Mesenteric fat pad (tissue), 1 donor: ENCODE measurements around the gene SLC16A6. TPM values are rescaled to one million over a fixed set of nuclear protein-coding genes. Genes with fewer than 3 reads are reported as not detected.
"Not testable (repeated sequence)": the region's sequence is repeated elsewhere in the genome, so short reads cannot be mapped to it uniquely, and the experiment has no call there.

Experiments used
- DNase-seq: peaks from one replicate; pipeline ENCODE4 v3.0.0-alpha.2; 2020; ENCODE audit warnings: low spot score
- total RNA-seq: library from RNA; stranded (reverse); fragmentation: NEBNext Ultra II Directional; extraction: Animal tissue kit (Norgen Biotek cat#: 25700); gene quantifications from one replicate; pipeline ENCODE4 v1.2.1, GENCODE V29; 2021
- donor health status: DM: yes; HTN: yes; CAD: no.

SLC16A6 gene
- total RNA-seq, 1 donor from 2014 or later: 8.4 TPM

DNA sequence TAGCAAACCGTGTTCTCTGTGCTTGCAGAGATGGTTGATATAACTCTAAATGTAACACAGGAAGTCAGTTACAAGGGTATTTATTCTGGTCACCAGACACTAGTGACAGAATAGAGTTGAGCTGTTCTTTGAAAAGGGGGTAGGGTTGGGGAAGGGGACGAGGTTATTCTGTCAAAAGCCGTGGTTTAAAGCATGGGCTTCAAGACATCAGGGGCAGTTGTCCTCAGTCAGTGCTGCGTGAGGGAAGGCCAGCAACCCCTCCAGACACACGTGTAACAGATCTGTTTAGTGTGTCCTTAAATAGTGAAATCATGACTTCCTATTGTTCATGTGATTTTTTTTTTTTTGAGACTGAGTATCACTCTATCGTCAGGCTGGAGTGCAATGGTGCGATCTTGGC lies 37.5 kb downstream of the SLC16A6 start:
- DNase-seq: not testable (repeated sequence)

DNA sequence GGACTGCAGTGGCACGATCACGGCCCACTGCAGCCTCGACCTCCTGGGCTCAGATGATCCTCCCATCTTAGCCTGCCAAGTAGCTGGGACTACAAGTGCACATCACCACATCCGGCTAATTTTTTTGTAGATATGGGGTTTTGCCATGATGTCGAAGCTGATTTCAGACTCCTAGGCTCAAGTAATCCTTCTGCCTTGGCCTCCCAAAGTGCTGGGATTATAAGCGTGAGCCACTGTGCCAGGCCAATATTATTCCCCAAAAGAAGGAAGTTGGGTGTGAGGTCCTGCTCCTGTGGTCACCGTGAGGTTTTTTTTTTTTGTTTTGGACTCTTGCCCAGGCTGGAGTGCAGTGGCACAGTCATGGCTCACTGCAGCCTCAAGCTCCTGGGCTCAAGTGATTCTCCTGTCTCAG lies 41.6 kb downstream of the SLC16A6 start:
- DNase-seq: no peak

DNA sequence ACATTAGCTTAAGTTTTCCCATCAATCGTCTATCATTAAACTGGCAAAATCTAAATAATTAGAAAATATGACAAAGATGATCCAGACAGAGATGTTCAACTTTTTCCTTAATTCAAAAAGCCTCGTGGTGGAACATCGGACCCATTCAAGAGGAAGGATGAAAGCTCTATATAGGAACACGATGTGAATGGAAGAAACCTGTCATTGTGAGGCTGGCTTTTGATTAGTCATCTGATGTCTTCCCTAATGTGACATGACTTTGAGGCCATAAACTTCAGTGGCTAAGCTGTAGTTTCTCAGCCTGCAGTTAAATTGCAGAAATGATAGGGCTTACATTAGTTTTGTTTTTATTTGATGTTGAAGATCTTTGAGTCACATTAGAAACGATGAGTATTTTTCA lies 42.0 kb downstream of the SLC16A6 start:
- no peak for DNase-seq

DNA sequence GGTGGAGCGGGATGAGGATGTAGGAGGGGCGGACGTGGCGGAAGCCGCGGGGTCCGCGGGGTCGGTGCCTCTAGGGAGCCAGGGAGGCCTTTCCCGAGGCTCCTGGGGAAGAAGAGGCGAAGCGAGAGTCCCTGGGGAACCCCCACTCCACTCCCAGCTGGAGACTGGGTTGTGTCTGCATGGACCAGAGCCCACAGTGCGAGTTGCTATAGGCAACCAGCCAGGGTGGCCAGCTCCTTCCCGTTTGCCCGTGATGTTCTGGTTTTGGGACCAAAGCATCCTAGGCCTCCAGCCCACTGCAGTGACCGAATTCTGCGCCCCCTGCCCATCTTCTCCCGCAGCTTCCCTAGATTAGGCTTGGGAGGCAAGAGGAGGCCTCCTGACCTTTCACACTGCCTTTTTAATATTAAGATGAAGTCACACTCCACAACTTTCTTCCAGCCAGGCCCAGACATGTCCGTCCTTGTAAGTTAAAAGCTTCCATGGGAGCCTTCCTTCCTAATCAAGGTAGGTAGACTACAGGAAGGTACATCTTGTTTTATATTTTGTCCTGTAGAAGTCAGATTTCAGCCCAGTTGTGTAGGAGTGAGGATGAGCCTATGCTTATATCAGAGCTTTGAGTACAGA lies 42.6 kb downstream of the SLC16A6 start:
- DNase-seq: no peak

DNA sequence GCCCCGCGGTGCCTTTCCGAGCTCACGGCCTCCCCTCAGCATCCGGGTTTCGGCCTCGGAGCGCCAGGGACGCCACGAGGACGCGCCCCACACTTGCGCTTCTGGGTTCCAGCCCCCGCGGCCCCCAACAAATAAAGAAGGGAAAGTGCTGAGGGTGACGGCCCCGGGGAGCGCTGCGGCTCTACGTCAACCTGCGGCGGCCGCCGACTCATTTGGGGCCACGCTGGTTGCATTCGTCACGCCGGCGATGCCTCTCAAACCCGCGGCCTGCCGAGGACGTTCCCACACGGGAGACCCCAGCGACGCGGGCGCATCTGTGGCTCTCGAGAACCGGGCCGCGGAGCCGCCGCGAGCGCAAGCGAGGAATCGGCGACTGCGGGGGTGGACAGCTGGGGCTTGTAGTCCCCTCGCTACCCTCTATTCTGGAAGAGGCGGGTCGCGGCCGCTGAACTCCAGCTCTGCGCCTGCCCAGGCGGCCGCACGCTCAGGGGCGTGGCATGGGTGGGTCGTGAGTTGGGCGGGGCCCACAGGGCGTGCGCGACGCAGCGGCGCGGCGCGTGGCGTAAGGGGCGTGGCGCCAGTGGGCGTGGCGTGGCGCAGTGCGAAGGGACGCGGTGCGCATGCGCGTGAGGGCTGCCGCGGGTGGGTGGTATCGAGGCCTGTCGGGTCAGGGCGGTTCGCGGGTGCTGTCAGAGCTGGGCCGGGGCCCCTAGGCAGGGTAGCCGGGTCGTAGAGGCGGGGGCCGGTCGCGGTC lies 43.3 kb downstream of the SLC16A6 start, which contains the start of gene AMZ2:
TSS of gene AMZ2 (plus strand) at position 599 of the 754 bp plus-strand sequence. CDS start 2,145 bp downstream, outside the sequence.
- peak; percentile 99 for DNase-seq

DNA sequence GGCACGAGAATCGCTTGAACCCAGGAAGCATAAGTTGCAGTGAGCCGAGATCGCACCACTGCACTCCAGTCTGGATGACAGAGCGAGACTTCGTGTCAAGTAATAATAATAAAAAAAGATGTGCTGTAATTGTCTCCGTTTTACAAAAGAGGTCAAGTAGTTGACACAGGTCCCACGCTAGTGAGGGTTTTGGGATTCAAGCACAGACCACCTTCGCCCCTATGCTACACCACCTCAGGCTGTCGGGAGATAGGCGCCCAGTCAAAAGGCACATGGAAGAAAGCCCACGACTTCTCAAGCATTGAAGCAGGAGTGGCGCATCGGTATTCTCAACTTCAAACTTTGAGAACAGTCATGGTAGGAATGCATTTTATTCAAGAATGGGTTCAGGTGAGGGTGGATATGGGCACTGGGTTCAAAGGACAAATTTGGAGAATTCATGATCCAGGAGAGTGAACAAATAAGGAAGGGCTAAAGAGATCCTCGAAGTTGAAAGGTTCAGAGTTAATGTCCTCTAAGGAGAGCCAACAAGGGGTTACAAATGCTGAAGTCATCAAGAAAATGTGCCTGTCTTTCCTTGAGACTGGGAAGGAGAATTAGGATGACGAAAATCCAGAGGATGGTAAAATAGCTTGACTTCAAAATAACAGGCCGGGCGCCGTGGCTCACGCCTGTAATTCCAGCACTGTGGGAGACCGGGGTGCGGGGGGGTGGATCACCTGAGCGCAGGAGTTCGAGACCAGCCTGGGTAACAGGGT lies 44.5 kb downstream of the SLC16A6 start:
- no peak for DNase-seq

DNA sequence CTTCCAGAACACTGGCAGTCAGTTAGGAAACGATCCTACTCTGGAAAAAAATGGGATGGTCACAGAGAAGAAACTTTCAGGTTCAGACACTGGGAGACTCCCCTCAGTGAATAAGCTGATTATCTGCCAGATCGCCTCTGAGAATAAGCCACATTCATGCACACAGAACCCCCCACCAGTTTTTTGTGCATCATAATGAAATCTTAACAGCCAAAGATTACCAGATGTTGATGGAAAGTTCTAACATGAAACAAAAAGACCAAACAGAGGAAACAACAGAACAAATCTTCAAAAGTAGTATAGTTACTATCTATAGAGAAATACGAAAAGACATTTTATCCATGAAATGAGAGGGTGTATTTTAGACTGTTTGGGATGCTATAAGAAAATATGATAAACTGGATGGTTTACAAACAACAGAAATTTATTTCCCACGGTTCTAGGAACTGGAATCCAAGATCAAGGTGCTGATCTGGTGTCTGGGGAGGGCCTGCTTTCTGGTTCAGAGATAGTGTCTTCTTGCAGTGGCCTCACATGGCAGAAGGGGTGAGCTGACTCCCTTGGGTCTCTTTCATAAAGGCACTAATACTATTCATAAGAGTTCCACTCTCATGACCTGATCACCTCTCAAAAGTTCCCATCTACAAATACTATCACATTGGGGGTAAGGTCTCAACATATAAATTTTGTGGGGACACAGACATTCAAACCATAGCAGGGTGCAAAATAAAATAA lies 51.1 kb downstream of the SLC16A6 start:
- no peak for DNase-seq

DNA sequence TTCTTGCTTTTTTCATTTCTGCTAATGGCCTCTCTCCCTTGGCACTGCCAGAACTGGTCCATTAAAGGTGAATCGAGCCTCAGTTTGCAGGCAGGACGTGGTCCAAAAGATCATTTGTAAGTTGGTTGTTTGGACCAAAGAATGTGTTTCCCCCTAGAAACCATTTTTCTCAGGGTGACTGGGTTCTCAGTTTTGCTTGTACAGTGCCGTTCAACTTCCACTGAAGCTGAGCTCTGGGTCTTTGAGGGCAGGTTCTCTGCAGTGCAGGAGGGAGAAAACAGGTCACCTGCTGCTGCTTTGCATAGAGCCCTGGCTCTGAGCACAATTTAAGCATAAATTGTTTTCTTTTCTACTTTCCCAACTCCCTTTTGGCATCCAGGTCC lies 52.1 kb downstream of the SLC16A6 start:
- DNase-seq: no peak

DNA sequence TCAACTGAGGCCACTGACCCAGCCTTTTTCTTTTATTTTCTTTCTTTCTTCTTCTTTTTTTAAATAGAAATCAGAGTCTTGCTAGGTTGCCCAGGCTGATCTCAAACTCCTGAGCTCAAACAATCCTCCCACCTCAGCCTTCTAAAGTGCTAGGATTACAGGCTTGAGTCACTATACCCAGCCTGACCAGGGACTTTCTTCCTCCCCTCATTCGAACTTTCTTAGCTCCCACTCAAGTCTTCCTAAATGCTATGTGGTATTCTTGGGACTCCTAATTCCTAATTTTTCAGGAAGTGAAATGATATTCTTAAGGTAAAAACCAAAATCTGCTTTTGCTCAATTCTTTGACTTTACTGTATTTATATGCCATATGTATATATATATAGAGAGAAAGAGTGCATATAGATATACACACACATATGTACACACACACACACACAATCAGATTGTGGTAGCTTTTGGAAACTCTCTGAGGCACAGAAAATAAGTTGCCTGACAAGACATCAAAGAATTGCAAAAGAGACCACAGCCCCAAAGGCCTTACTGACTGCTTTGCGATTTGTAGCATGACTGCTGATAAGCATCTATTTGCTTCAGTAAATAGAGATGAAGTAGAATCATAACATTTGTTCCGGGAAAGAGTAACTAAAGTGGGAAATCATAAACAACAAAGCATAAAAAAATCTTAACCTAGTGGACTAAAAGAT lies 52.6 kb downstream of the SLC16A6 start:
- DNase-seq: no peak

DNA sequence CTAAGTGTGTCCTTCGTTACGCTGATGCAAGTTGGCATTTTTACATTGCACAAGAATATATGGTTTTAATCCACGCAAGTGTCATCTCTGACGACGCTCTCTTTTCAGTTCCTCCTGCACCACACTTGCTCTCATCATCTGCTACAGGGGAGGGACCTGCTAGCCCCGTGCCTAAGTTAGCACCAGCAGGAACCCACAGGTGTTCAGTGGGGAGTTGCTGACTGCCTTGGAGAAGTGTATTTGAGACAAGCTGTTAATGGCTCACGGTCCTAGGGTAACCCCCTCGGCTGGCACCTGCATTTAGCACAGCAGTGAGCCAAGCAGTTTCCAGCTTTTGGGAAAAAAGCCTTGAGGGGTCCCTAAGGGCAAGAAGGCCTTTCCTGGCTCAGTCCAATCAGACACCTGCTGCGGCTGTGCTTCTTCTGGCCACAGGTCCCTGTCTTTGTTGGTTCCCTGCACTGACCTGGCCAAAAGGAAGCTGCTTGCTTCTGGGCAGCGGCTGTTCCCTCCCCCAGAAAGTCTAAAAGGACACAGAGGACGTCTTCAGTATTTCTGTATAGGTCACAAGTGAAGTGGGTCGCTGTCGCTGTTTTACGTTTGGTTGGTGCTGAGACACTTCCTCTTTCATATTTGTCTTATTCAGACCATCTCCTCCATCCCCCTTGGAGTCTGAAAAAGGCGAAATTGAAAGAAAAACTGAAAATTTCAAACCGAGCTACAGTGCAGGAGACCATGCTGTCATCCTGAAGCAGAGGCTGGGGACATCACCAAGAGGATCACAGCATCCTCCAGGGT lies 53.4 kb downstream of the SLC16A6 start:
- DNase-seq: not testable (repeated sequence)

DNA sequence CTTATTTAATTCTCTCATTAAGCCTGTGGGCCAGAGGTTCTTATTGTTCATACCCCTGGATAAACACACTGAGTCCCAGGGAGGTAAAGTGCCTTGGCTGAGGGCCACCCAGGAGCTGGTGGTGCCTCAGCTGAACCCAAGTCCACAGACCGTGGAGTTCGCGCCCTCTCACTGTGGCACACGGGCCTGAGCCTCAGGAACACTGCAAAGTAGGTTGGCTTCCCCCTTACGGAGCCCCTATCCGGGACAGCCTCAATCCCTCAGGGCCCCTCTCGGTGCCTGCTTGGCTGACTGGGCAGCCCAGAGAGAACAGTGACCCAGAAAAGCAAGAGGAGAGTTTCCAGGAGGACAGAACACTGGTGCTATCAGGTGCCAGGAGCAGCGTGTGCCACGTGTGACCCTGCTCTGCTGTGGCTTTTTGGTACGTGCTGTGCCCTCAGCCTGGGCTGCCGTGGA lies 55.6 kb downstream of the SLC16A6 start:
- not testable (repeated sequence) for DNase-seq

DNA sequence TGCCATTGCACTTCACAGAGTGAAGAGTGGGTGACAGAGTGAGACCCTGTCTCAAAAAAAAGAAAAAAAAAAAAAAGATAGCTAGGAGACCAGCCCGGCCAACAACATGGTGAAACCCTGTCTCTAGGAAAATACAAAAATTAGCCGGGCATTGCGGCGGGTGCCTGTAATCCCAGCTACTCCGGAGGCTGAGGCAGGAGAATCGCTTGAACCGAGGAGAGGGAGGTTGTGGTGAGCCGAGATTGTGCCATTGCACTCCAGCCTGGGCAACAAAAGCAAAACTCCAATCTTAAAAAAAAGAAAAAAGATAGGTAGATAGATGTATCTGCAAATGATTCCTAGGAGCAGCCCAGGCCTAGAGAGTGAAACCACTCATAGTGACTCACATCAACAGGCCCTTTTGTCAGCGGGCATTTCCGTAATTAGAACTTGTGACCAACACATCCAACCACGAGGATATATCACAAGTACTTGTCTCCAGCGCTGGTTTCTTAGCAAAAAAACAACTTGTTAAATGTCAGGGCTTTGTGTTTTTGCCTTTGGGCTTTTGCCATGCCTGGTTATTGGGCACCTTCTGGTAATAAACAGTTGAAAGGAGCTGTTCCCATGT lies 56.1 kb downstream of the SLC16A6 start:
- not testable (repeated sequence) for DNase-seq

DNA sequence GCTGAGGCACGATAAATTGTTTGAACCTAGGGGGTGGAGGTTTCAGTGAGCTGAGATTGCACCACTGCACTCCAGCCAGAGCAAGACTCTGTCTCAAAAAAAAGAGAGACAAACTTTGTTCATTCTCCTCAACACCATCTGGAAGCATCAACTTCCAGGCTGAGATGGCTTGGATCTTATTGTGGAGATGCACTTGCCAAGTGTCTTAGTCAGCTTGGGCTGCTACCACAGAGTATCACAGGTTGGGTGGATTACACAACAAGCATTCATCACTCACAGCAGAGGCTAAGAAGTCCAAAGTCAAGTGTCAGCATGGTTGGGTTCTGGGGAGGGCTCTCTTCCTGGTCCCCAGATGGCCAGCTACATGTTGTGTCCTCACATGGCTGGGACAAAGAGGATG lies 58.2 kb downstream of the SLC16A6 start:
- peak; percentile 75 for DNase-seq

DNA sequence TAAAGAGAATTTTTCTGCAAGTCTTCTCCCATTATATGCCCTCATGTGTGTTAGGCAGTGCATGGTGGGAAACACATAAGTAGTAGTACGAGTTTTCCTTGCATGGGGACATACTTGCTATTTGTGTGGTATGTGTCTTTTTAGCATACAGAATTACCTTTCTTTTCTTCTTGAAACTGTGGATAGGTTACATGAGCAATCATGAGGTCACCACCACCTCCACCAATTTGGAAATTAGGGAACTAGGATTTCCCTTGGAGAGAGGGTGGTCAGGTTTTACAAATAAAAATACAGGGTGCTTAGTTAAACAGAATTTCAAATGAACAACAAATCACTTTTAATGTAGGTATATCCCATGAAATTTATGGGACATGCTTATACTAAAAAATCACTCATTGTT lies 59.4 kb downstream of the SLC16A6 start:
- DNase-seq: no peak

DNA sequence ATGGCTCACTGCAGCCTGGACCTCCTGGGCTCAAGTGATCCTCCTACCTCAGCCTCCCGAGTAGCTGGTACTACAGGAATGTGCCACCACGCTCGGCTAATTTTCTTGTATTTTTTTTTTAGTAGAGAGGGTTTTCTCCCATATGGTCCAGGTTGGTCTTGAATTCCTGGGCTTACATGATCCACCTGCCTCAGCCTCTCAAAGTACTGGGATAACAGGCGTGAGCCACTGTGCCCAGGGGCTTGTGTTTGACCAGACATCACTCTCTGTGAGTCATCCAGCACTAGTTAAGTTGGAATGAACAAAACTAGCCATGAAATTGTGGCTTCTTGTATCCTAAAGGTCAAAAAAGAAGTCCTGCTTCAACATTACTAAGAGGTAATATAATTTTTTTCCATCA lies 59.8 kb downstream of the SLC16A6 start:
- not testable (repeated sequence) for DNase-seq

DNA sequence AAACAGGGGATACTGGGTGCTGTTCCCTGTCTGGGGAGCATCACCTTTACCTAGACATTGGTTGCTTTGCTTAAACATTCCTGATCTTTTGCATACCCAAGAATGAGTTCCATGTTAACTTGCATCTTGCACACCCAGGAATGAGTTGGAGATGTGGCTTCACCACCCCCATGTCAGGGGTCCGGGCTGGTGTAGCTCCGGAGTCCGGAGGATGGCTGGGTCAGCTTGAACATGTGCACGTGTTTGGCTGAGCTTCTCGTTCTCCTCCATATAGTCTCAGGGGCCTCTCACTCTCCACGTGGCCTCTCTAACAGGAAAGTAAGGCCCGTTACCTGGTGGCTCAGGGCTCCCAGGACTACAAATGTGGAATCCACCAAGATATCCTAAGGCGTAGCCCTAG lies 61.3 kb downstream of the SLC16A6 start:
- DNase-seq: no peak

DNA sequence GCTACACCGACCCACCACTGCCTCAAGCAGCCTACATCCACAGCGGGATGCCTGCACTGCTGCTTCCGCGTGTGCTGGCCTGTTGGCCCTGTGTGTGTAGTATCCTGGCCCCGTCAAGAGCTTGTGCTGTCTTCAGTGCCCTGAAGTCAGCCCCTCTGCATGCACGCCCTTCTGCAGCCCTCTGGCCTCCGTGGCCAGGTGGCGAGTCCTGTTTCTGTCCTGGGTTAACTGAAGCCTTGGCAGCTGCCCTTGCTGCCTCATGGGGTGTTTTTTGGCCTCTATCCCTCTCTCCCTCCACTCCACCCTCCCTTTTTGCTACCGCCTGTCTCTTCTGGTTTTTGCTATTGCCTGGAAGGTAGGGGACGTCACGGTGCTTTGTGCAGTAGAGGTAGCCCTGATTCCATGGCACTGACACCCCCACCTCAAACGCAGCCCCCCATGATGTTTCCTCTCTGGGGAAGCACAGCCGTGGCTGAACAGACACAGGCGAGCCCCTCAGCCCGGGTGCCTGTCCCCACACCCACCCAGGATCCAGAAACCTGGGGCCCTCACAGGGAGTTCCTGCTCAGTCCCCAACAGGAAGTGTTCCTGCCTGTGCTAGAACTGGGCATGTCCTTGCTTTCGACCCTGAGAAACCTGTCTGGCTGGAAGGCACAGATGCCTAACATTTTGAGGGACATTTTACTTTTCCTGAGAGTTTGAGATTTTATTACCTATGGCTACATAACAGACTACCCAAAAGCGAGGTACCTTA lies 61.9 kb downstream of the SLC16A6 start:
- DNase-seq: no peak

DNA sequence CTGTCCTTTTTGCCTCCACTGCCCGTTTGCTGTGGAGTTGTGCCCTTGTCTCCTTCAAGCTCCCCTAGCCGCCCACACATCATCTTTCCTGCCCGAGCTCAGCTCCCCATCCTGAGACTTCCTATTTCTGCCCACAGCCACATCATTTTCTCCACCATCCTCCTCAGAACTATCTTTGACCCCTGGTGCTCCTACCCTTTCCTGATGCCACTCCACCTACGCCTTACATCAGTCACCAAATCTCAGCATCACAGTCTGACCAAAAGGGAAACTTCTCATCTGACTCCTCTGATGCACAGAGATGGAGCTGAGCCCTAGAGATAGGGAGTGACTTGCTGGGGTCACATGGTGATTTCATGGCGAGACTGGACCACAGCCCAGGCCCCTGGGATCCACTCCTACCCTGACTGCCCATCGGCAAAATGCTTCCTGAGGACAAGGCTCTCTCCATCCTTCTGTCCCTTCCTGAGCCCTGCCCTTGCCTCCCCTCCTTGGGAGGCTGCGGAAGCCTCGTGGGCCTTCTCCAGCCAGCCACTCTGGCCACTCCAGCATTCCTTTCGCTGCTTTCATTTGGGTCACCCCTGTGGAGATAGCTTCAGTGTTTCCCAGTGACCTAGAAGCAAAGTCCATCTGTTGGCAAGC lies 62.8 kb downstream of the SLC16A6 start:
- not testable (repeated sequence) for DNase-seq
